Measurements from ENCODE around the gene TMEM151B. TPM values are rescaled to one million over a fixed set of nuclear protein-coding genes. Genes with fewer than 3 reads are reported as not detected.

TMEM151B gene
- total and polyA plus RNA-seq, 4 experiments from 2014 or later = not detected

- Mint-ChIP-seq H3K9me3 (peaks cover 0 to 5% (median 0%) of the 10 kb centered on the region in 8 donors), H3K4me1 (peaks cover 0 to 23% (median 5%) of the 10 kb centered on the region in 4 donors), H3K27ac (peak overlapping the region in 1 of 7 donors; percentile 52), H3K27me3 (peaks cover 26 to 32% of the 10 kb centered on the region in 2 donors), H3K36me3 (peaks cover 25 to 28% of the 10 kb centered on the region in 2 donors), H3K4me3 (peak overlapping the region in 7 of 8 donors; percentile 8 to 67 (median 49))
- no peak overlapping the region for H3K4me3 ChIP-seq (ENCODE audit: low read length in 2 of 2)
- H3K36me3 ChIP-seq (ENCODE audit: insufficient read depth, low read length) = peaks cover 7% of the 10 kb centered on the region
- H3K27ac ChIP-seq (ENCODE audit: low read depth, low read length) = no peak overlapping the region
- no peak for DNase-seq
- intact Hi-C loops (cut with micrococcal nuclease) = no loop called here
- peaks cover 18% of the 10 kb centered on the region for H3K4me1 ChIP-seq (ENCODE audit: insufficient read depth, low read length)
- peaks cover 26% of the 10 kb centered on the region for H3K27me3 ChIP-seq (ENCODE audit: insufficient read depth, low read length)
- ChIA-PET POLR2A (ENCODE audit: partially characterized antibody) (interaction anchor here (0.6 to 1.4 kb wide), 2 partner anchors 51 to 72 kb away, joined by 3 read pairs; partner anchors contain the start of gene HSP90AB1), CTCF (ENCODE audit: partially characterized antibody) (interaction anchor here (1.4 to 1.8 kb wide), 3 partner anchors 9 to 30 kb away, joined by 4 to 5 read pairs (median 4); partner anchors contain the start of gene AARS2)
- H3K9me3 ChIP-seq (ENCODE audit: control insufficient read depth in 1 of 2, low read length in 2 of 2) = no peaks in the 10 kb centered on the region
These were observed 28.0 kb downstream of the TMEM151B start for GRCh38 chr6:44298055-44298803.

- Mint-ChIP-seq H3K27ac (no peak overlapping the region), H3K9me3 (peaks cover 0 to 5% (median 0%) of the 10 kb centered on the region in 8 donors), H3K4me3 (peak overlapping the region in 4 of 8 donors; percentile 9 to 36 (median 23)), H3K4me1 (peaks cover 0 to 23% (median 5%) of the 10 kb centered on the region in 4 donors), H3K27me3 (peaks cover 26 to 27% of the 10 kb centered on the region in 2 donors), H3K36me3 (peaks cover 30 to 34% of the 10 kb centered on the region in 2 donors)
- ChIA-PET CTCF (ENCODE audit: partially characterized antibody) (interaction anchor here (1.4 to 1.8 kb wide), 3 partner anchors 8 to 31 kb away, joined by 4 to 5 read pairs (median 4); partner anchors contain the start of gene AARS2), POLR2A (ENCODE audit: partially characterized antibody) (interaction anchor here (0.6 to 1.4 kb wide), 2 partner anchors 52 to 72 kb away, joined by 3 read pairs; partner anchors contain the start of gene HSP90AB1)
- H3K27ac ChIP-seq (ENCODE audit: low read depth, low read length) = no peak overlapping the region
- H3K4me1 ChIP-seq (ENCODE audit: insufficient read depth, low read length) = peaks cover 18% of the 10 kb centered on the region
- H3K9me3 ChIP-seq (ENCODE audit: control insufficient read depth in 1 of 2, low read length in 2 of 2) = no peaks in the 10 kb centered on the region
- intact Hi-C loops (cut with micrococcal nuclease) = no loop called here
- peaks cover 11% of the 10 kb centered on the region for H3K36me3 ChIP-seq (ENCODE audit: insufficient read depth, low read length)
- H3K27me3 ChIP-seq (ENCODE audit: insufficient read depth, low read length) = peaks cover 26% of the 10 kb centered on the region
- no peak overlapping the region for H3K4me3 ChIP-seq (ENCODE audit: low read length in 2 of 2)
- no peak for DNase-seq
These were observed 28.6 kb downstream of the TMEM151B start for GRCh38 chr6:44298864-44299263.

- no peak overlapping the region for H3K4me3 Mint-ChIP-seq
- peaks cover 0 to 2% (median 0%) of the 10 kb centered on the region in 8 donors for H3K9me3 Mint-ChIP-seq
- H3K27me3 ChIP-seq (ENCODE audit: insufficient read depth, low read length) = peaks cover 20% of the 10 kb centered on the region
- H3K9me3 ChIP-seq (ENCODE audit: control insufficient read depth in 1 of 2, low read length in 2 of 2) = no peaks in the 10 kb centered on the region
- peaks cover 21% of the 10 kb centered on the region for H3K36me3 ChIP-seq (ENCODE audit: insufficient read depth, low read length)
- peaks cover 18% of the 10 kb centered on the region for H3K4me1 ChIP-seq (ENCODE audit: insufficient read depth, low read length)
- ChIA-PET CTCF (ENCODE audit: partially characterized antibody) (interaction anchor here (2.2 kb wide), 1 partner anchor 12 kb away, joined by 8 read pairs; the partner anchor contains the start of gene AARS2), POLR2A (ENCODE audit: partially characterized antibody) (interaction anchor here (1.4 kb wide), 1 partner anchor 13 kb away, joined by 3 read pairs; the partner anchor contains the start of gene AARS2)
- H3K27me3 Mint-ChIP-seq = peaks cover 17 to 19% of the 10 kb centered on the region in 2 donors
- intact Hi-C loops (cut with micrococcal nuclease) = no loop called here
- no peak for DNase-seq
- no peak overlapping the region for H3K27ac ChIP-seq (ENCODE audit: low read depth, low read length)
- no peak overlapping the region for H3K4me3 ChIP-seq (ENCODE audit: low read length in 2 of 2)
- H3K4me1 Mint-ChIP-seq = peaks cover 0 to 23% (median 5%) of the 10 kb centered on the region in 4 donors
- peaks cover 31 to 42% of the 10 kb centered on the region in 2 donors for H3K36me3 Mint-ChIP-seq
- peak overlapping the region in 1 of 7 donors; percentile 43 for H3K27ac Mint-ChIP-seq
These were observed 30.1 kb downstream of the TMEM151B start for GRCh38 chr6:44300292-44300823.

- Histone ChIP-seq H3K27me3 (ENCODE audit: insufficient read depth, low read length) (peaks cover 16% of the 10 kb centered on the region), H3K4me1 (ENCODE audit: insufficient read depth, low read length) (peaks cover 18% of the 10 kb centered on the region), H3K27ac (ENCODE audit: low read depth, low read length) (no peak overlapping the region), H3K36me3 (ENCODE audit: insufficient read depth, low read length) (peaks cover 28% of the 10 kb centered on the region), H3K9me3 (ENCODE audit: control insufficient read depth in 1 of 2, low read length in 2 of 2) (no peaks in the 10 kb centered on the region), H3K4me3 (ENCODE audit: low read length in 2 of 2) (no peak overlapping the region)
- no peak for DNase-seq
- Mint-ChIP-seq H3K27ac (no peak overlapping the region), H3K36me3 (peaks cover 36 to 49% of the 10 kb centered on the region in 2 donors), H3K27me3 (peaks cover 12 to 14% of the 10 kb centered on the region in 2 donors), H3K4me3 (no peak overlapping the region), H3K9me3 (peaks cover 0 to 2% (median 0%) of the 10 kb centered on the region in 8 donors), H3K4me1 (peaks cover 0 to 23% (median 5%) of the 10 kb centered on the region in 4 donors)
- ChIA-PET POLR2A (ENCODE audit: partially characterized antibody) (interaction anchor here (1.4 kb wide), 1 partner anchor 12 kb away, joined by 3 read pairs; the partner anchor contains the start of gene AARS2), CTCF (ENCODE audit: partially characterized antibody) (interaction anchor here (2.2 kb wide), 1 partner anchor 11 kb away, joined by 8 read pairs; the partner anchor contains the start of gene AARS2)
- intact Hi-C loops (cut with micrococcal nuclease) = no loop called here
These were observed 30.9 kb downstream of the TMEM151B start for GRCh38 chr6:44301106-44301505.

GRCh38 chr6:44301782-44302564, 31.7 kb downstream of the TMEM151B start:
- Histone ChIP-seq H3K9me3 (ENCODE audit: control insufficient read depth in 1 of 2, low read length in 2 of 2) (no peaks in the 10 kb centered on the region), H3K4me3 (ENCODE audit: low read length in 2 of 2) (no peak overlapping the region), H3K27me3 (ENCODE audit: insufficient read depth, low read length) (peaks cover 7% of the 10 kb centered on the region), H3K27ac (ENCODE audit: low read depth, low read length) (no peak overlapping the region), H3K4me1 (ENCODE audit: insufficient read depth, low read length) (peaks cover 11% of the 10 kb centered on the region), H3K36me3 (ENCODE audit: insufficient read depth, low read length) (peaks cover 28% of the 10 kb centered on the region)
- Mint-ChIP-seq H3K9me3 (no peaks in the 10 kb centered on the region), H3K27ac (no peak overlapping the region), H3K36me3 (peaks cover 36 to 54% of the 10 kb centered on the region in 2 donors), H3K27me3 (peaks cover 4 to 5% of the 10 kb centered on the region in 2 donors), H3K4me3 (no peak overlapping the region), H3K4me1 (peaks cover 0 to 16% (median 3%) of the 10 kb centered on the region in 4 donors)
- ChIA-PET POLR2A (ENCODE audit: partially characterized antibody) (interaction anchor here (2.2 kb wide), 1 partner anchor 55 kb away, joined by 8 read pairs; the partner anchor contains the start of gene HSP90AB1), CTCF (ENCODE audit: partially characterized antibody) (interaction anchor here (2.2 kb wide), 1 partner anchor 11 kb away, joined by 8 read pairs; the partner anchor contains the start of gene AARS2)
- no peak for DNase-seq
- intact Hi-C loops (cut with micrococcal nuclease) = no loop called here

GRCh38 chr6:44302856-44303255, 32.6 kb downstream of the TMEM151B start:
- H3K27me3 Mint-ChIP-seq = peaks cover 2 to 4% of the 10 kb centered on the region in 2 donors
- ChIA-PET CTCF (ENCODE audit: partially characterized antibody) (interaction anchor here (1.2 to 6.1 kb wide), 2 partner anchors 11 to 35 kb away, joined by 9 to 63 read pairs; partner anchors contain the start of genes AARS2 and TMEM151B), POLR2A (ENCODE audit: partially characterized antibody) (interaction anchor here (2.2 kb wide), 1 partner anchor 56 kb away, joined by 8 read pairs; the partner anchor contains the start of gene HSP90AB1)
- Histone ChIP-seq H3K4me3 (ENCODE audit: low read length in 2 of 2) (no peak overlapping the region), H3K4me1 (ENCODE audit: insufficient read depth, low read length) (peaks cover 3% of the 10 kb centered on the region), H3K9me3 (ENCODE audit: control insufficient read depth in 1 of 2, low read length in 2 of 2) (no peaks in the 10 kb centered on the region), H3K27ac (ENCODE audit: low read depth, low read length) (no peak overlapping the region), H3K27me3 (ENCODE audit: insufficient read depth, low read length) (peaks cover 4% of the 10 kb centered on the region), H3K36me3 (ENCODE audit: insufficient read depth, low read length) (peaks cover 28% of the 10 kb centered on the region)
- intact Hi-C loops (cut with micrococcal nuclease) = no loop called here
- H3K27ac Mint-ChIP-seq = no peak overlapping the region
- no peaks in the 10 kb centered on the region for H3K9me3 Mint-ChIP-seq
- no peak for DNase-seq
- H3K36me3 Mint-ChIP-seq = peaks cover 37 to 60% of the 10 kb centered on the region in 2 donors
- H3K4me1 Mint-ChIP-seq = peaks cover 0 to 13% (median 2%) of the 10 kb centered on the region in 4 donors
- H3K4me3 Mint-ChIP-seq = no peak overlapping the region

Data from CD4-positive, alpha-beta memory T cell (primary cell).